Left cardiac atrium (tissue), 4 donors: Measurements from ENCODE around the gene GPC3. TPM values are rescaled to one million over a fixed set of nuclear protein-coding genes. Genes with fewer than 3 reads are reported as not detected.
A peak's percentile ranks its signal among the peaks of the same experiment; 100 is the strongest.

Source experiments
- ATAC-seq, 2 donors: fragments of 200-7000 bp; cut with Tn5 transposase; one replicate each; pipeline ENCODE4 v1.9.1; 2020; ENCODE audit warnings: mild to moderate bottlenecking in 2 of 2, moderate library complexity in 2 of 2
- DNase-seq: peaks from one replicate; pipeline ENCODE4 v3.0.0-alpha.2; 2020
- intact Hi-C, 2 donors: fragments of 100-400 bp; cut with DNase I; formaldehyde crosslinking; loops; one replicate each; pipeline versions ENCODE4 v1.14.1 to v1.15.1; 2022 to 2023
- total RNA-seq, 2 donors: library from RNA; stranded (reverse); fragmentation: NEBNext Ultra II Directional; extraction: Animal tissue kit (Norgen Biotek cat#: 25700); gene quantifications; one replicate each; pipeline ENCODE4 v1.2.1, GENCODE V29; 2021
- donor health status: DM: no; HTN: yes; CAD: no.
- donor health status: DM: no; HTN: yes; CAD: no; lungs with severe emphysema.
- donor health status: DM: yes; HTN: yes; CAD: no.
- donor health status: Dilated cardiomyopathy.

Gene GPC3
- total RNA-seq, 2 donors from 2014 or later: 8.3 to 15.0 TPM

DNA sequence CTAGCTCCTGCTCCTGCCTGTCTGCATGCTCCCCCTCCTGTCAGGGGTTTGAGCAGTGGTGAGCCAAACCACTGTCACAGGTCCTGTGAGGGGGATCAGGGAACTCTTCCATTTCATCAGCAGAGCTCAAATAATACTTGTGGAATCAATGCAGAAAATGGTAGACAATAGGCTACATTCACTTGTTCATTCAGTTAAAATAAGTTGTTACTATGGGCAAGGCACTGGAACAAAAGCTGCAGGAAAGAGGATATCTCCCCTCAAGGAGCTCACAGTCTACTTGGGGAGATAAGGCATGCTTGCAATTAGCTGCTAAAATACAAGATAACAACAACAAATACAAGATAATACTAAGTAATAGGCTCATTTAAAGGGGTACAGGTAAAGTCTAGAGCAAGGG is 117.1 kb downstream of the GPC3 start:
- ATAC-seq (no peak), DNase-seq (no peak)
- intact Hi-C loops: no loop called here

DNA sequence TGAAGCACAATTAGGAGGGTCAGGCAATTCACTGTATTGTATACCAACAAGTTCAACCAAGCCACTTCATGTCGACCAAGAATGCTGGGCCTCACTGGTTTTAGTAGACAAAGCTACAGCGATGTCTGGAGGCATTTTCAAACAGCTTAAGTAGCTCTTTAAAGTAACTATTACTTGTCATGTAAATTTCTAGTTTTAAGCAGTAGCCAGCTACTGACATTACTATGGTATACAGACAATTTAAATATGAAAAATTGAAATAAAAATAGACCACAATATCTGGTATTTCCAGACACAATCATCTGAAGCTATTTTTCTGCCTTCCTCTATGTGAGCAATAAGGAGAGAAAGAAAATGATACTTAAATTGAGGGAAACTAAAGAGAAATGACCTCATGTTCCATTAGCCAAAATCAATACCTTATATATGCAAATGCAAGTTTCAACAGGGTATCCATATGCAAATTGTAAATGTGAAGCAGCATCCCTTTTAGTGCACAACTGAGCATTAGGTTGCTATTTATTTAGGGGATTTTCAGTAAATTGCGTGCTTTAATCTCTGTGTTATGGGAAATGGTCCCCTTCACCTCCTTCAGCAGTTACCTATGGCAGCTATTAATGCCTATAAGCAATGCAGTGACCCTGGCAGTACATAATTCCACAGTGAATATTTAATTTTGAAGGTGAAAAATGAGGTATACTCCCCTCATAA is 119.5 kb downstream of the GPC3 start:
- intact Hi-C loops: no loop called here
- DNase-seq (no peak), ATAC-seq (no peak)

DNA sequence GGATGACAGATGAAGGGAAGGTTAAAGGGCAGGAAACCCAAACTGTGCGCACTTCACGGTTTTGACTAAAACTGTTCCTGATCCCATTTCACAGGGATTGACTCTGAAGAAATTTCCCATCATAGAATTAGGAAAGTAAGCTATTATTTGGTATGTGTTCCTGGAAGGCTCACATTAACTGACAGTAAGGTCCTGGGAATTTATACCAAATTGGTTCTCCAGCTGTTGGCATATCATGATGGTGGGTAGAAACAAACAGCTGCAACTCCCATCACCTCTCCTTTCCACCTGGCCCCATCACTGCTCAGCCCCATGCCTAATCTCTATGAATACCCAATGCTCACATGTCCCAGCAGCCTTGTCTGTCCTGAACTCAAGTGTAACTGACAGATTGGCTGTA is 121.2 kb downstream of the GPC3 start:
- ATAC-seq (no peak), DNase-seq (no peak)
- intact Hi-C loops: no loop called here

DNA sequence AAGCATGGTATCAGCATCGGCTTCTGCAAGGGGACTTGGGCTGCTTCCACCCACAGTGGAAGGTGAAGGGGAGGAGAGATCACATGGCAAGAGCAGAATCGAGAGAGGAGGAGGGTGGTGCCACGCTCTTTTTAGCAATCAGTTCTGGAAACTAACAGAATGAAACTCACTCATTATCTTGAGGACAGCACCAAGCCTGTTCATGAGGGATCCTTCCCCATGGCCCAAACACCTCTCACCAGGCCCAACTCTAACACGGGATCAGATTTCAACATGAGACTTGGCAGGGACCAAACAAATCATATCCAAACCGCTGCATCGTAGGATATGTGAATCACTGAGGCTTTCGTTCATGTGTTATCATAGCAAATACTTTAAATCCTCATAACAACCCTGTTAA is 125.5 kb downstream of the GPC3 start:
- DNase-seq (no peak), ATAC-seq (peak; percentile 83 to 93)
- intact Hi-C loops: no loop called here

DNA sequence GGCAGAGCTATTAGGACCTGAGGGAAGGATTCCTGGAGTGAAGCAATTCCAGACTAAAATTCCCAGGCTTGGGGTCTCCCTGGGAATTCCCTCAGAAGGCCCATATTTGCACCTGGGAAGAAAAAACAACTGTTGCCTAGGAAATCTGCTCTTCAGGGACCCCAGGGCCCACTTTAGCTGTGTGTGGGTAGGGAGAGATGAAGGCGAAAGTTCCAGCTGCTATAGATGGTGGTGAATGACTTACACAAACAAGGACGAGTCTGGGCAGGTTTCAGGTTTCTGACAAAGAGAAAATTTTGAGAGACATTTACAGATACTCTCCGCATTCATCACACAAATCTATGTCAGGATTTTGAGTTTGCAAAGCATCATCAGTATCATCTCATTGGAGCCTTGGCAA is 126.1 kb downstream of the GPC3 start:
- ATAC-seq (no peak), DNase-seq (no peak)
- intact Hi-C loops: no loop called here

DNA sequence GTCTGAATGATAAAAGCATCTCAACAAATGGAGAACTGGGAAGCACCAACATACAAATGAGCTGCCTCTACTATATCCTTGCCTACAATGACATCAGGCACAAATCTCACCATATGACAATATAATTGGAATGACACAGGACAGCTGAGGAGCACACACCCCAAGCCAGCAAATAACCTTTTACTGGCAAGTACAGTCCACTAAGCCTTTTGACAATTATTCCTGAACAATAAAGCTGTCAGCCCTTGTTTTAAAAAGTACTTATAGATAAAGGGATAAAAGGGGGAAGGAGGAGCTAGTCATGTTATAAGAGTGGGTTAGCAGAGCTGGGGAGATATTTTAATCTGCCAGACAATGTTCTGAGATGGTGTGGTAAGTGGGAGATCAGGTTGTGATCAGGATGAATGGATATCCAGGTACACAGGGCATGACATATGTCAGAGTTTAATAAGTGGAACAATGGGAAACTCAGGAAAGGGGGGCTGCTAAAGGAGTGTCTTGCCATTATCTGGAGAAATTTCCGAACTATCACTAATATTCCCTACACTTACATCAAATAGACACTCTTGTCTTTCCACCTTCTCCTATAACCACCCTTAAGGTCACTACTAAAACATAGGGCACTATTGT is 127.6 kb downstream of the GPC3 start:
- no peak for ATAC-seq
- DNase-seq: no peak
- intact Hi-C loops: no loop called here

DNA sequence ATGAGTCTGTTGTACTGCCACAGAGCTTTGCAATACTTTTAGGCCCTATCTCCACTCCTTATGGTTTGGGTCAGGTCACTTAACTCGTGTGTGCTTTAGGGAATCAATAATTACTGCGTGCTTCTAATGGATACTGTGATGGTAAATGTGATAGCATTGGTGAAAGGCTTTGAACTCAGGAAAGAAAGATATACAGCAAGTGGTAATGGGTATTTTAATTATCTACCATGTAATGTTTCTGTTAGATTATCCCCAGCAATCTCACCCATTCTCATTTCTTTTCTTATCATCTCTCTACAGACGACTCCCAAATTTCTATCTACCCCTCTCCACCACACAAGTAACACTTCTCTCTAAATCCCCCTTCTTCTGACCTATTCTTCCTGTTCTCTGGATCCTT is 128.6 kb downstream of the GPC3 start:
- intact Hi-C loops: no loop called here
- ATAC-seq (no peak), DNase-seq (no peak)

DNA sequence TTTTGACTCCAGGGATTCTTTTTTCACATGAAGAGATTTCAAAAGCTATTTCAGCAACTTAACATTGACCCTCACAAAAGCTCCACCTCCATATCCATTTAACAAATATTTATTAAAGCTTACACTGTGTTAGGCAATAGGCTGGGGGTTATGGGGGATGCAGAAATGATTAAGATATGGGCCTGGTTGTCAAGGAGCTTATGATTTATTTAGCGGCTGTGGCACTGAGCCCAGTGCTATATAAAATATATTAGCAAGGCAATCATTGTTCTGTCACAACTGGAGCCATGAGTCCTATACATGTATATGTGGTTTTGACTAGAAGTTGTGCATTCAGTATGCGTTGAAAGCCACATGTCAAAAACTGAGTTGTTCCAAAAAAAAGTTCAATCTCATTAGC is 131.1 kb downstream of the GPC3 start:
- DNase-seq: no peak
- intact Hi-C loops: no loop called here
- ATAC-seq: no peak

DNA sequence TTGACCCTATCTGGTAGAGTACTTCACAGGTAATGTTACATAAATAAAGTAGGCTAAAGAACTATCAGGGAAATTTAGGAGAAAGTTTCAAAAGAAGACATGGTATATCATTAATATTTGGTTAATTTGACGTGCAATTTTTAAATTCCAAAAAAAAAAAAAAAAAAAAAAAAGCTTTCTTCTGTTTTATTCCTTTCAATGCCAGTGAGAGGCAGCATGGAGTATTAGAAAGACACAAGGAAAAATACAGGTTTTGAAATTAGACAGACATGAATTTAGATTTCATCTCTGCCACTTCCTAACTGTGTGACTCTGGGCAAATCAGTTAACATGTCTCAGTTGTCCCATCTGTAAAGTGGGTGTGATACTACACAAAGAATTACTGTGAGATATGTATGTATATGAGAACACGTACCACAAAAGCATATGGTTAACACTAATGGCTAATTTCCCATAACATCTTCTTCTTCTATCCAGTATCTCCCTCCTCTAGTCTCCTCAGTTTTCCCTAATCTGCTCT is 132.5 kb downstream of the GPC3 start:
- intact Hi-C loops: no loop called here
- DNase-seq (no peak), ATAC-seq (no peak)

DNA sequence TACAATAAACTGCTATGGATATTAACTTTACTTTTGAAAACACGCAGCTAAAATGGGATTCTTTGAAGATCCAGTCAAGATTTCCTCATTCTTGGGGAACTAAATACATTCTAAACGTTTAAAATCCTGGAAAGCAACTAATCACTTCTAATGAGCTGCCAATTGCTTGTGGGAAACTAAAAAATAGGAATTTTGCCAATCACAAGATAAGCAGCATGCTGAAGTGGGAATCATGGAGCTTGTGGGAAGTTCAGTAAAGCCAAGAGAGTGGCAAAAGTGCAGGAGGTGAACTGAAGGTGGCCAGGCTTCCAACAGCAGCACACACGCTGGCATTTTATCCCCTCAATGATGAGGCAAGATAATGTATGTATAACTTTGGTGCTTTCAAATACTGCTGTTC is 133.0 kb downstream of the GPC3 start:
- ATAC-seq: no peak
- DNase-seq: no peak
- intact Hi-C loops: no loop called here

DNA sequence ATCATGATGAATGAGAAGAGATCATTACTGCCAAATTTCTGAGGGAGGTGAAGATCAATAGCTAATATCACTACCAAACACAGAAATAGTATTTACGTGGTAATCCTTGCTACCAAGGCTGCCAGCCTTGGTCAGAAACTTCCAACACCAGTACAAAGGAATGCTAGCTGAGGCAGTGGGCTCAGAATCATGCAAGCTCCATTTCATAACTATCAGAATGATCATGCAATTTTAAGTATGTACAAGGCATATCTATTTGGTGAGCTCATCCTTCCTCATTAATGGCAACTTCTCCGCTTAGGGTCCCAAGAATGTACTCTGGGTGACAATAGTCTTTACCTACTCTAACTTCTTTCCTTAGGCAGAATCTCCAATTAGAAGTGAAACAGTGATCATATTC is 135.0 kb downstream of the GPC3 start:
- DNase-seq (no peak), ATAC-seq (no peak)

DNA sequence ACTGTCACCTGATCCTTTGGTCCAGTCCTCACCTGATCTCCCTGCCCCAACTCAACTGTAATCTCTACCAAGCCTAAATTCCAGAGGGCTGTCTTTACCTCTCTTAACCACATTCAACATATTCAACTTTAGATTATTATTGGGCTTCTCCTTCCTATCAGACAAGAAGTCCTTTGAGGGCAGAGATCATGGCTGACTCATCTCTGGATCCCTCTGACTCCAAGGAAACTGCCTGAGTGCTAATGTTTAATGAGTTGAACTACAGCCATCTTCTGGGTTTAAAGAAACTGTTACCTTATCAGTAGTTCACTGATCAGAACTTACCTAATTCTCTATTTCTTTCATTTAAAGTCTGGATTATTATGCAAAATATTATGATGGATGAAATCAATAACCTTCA is 135.7 kb downstream of the GPC3 start:
- ATAC-seq (no peak), DNase-seq (no peak)
- intact Hi-C loops: no loop called here

More for the DNA sequence above, 135.0 kb downstream of the GPC3 start:
- intact Hi-C loops: no loop called here

DNA sequence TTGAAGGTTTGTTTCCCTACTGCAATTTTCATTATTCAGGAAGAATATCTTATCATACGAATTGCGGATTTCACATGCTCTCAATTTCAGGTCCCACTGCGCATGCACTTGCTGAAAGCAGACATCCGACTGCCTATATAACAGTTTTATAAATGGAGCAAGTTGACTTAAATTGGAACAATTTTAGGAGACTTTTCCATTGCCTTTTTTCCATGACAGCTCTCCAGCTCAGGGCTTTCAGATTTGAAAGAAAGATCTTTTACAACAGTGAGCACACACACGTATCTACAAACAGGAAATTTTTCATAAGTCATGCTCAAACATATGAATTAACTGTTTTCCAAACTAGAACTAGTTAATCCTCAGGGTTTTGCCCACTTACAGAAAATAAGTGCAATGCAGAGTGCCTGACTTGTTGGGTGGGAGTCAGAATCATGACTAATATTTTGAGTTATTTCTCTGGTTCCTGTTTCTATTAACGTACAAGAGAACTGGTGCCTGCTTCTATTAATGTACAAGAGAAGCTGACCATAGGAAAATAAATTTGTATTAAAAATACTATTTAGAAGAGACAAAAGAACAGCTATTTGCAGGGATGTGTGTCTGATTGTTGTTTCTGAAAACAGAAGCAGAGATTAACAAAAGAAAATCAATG is 137.9 kb downstream of the GPC3 start:
- no peak for ATAC-seq
- intact Hi-C loops: no loop called here
- no peak for DNase-seq

DNA sequence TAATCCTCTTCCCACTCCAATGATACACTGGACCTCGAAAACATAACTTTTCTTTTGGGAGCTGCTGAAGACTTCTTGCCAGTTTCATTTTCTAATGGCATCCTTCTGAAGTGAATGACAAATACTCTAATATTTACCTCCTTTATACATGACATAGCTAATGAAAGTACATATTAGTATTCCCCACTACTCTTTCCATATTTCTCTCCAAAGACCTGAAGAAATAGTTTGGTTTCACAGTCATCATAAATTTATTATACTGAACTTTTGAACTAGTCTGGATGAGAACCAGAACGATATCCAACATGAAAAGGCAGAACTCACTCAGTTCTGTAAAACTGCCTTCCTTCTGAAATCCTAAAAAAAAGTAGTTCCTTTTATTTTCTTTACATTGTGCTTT is 139.1 kb downstream of the GPC3 start:
- no peak for ATAC-seq
- intact Hi-C loops: no loop called here
- DNase-seq: no peak

DNA sequence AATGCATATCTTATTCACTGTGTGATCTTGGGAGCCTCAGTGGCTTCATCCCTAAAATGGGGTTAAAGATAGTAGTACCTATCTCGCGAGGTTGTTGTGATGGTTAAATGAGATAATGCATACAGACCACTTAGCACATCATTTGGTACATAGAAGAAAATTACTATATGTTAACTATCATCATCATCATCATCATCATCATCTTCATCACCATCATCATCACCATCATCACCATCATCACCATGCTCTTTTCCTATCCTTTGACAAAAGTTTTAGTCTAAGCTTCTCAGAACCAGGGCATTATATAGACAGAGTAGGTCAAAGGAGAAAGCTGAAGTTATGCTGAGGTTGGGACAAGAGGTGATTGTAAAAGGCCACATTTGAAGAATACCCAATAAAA is 145.0 kb downstream of the GPC3 start:
- ATAC-seq (no peak), DNase-seq (no peak)
- intact Hi-C loops: no loop called here

DNA sequence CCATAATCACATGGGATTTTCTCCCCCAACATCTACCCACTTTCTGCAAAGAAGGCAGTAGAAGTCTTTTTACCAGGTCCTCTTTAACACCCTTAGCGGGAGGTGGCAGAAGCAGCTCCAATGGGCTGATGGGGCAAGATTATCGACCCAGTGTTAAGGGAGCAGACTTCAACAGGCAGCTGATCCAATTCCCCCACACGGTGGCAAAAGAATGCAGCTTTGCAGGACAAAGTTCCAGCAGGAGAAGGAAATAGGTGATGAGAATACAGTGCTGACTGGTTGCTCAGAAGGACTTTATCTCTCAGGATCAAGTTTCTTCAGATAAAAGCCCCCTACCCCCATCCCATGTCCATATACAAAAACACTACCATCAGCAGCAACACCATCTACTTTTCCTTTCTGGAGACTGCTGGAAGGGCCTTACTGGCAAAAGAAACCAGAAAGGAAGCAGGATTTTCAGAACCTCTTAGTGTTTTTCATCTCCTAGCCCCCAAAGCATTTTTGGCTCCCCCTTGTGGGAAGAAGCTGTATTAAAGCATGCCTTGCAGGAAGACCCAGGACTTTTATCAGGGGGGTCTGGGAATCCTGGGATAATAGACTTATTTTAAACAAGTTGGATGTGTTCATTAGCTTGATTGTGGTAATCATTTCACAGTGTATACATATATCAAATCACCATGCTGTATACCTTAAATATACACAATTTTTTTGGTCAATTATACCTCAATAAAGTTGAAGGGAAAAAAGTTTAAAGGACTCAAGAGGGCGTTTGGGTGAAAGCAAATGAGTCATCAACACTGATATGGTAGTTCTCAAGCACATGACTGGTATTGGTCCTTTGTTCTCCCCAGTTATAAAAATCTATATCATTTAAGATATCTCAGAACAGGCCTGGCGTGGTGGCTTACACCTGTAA is 146.4 kb downstream of the GPC3 start:
- intact Hi-C loops: no loop called here
- DNase-seq (no peak), ATAC-seq (no peak)

DNA sequence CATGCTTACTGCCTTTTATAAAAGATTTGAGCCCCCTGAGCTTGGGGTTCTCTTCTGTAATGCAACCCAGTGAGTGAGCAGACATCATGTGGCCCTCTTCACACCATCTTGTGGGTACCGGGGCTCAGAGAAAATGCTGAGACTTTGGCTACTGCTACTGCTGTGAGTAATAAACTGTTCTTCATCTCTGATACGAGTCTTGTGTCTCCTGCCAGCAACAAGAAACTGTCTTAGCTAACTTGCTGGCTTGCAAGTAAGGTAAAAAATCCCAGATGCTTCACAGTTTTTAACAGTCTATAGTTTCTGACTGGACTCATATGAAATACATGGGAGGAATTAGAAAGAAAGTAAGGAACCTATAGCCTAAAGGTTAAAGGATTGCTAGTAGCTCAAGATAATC is 148.3 kb downstream of the GPC3 start:
- no peak for DNase-seq
- no peak for ATAC-seq
- intact Hi-C loops: no loop called here

DNA sequence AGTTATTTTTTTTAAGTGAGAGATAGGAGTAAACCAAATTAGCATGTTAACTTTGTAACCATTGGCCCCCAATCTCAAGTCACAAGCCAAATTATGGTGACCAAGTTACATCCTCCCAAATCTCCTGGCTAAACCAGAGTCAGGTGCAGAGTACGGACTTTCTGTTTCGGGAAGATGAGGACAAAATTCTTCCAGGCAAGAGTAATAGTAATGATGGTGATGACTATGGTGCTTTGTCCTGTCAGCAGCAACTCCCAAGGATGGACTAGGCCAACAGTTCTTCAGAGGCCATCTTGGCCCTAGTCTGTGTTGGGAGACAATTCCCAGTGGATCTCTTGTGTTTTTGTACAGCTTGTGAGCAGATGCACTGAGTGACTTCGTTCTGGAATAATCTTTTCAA is 148.8 kb downstream of the GPC3 start:
- ATAC-seq (no peak), DNase-seq (no peak)
- intact Hi-C loops: no loop called here

DNA sequence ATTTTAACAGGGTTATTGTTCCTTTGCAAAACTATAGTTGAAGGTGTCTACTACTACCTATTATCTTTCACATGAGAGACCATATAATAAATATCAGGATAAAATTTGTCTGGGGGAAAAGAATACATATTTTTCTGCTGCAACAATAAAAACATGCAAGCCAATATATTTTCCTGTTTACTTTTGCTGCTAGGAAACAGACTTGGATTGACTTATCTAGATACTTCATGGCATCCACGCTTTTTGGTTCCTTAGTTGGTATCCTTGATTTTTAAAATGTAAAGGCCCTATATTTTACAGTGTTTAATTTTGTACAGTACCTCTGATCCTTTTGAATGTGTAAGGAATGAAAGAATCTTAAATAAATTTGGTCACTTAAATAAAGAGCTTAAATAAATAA is 150.6 kb downstream of the GPC3 start:
- DNase-seq: no peak
- intact Hi-C loops: no loop called here

DNA sequence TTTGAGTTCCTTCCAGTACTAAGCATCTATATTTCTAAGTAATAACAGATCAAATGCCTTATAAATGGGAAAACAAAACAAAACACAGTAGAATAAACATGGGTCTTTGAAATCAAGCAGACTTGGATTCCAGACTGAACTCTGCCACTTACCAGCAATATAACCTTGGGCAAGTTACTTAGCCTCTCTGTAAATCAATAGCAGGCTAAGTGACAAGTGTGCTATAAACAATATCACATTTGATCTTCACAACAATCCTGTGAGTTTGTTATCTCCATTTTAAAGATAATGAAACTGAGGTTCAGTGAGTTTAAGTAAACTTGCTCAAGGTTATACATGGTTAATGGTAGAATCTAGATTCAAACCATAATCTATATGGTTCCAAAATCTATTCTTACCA is 165.8 kb downstream of the GPC3 start:
- intact Hi-C loops: no loop called here
- ATAC-seq (no peak), DNase-seq (no peak)

More for the DNA sequence above, 150.6 kb downstream of the GPC3 start:
- ATAC-seq: no peak
